Hematopoietic multipotent progenitor cell treated with erythropoietin and hydrocortisone succinate and interleukin-3 and kit ligand, for 17 days (in vitro differentiated cells): ENCODE measurements around the gene TADA2B.
A peak's percentile ranks its signal among the peaks of the same experiment; 100 is the strongest.
"Not testable (repeated sequence)": the region's sequence is repeated elsewhere in the genome, so short reads cannot be mapped to it uniquely, and the experiment has no call there.

Experiments
- DNase-seq: peaks from one replicate; pipeline ENCODE4 v3.0.0-alpha.2; 2015; ENCODE audit warnings: low spot score

Gene TADA2B

DNA sequence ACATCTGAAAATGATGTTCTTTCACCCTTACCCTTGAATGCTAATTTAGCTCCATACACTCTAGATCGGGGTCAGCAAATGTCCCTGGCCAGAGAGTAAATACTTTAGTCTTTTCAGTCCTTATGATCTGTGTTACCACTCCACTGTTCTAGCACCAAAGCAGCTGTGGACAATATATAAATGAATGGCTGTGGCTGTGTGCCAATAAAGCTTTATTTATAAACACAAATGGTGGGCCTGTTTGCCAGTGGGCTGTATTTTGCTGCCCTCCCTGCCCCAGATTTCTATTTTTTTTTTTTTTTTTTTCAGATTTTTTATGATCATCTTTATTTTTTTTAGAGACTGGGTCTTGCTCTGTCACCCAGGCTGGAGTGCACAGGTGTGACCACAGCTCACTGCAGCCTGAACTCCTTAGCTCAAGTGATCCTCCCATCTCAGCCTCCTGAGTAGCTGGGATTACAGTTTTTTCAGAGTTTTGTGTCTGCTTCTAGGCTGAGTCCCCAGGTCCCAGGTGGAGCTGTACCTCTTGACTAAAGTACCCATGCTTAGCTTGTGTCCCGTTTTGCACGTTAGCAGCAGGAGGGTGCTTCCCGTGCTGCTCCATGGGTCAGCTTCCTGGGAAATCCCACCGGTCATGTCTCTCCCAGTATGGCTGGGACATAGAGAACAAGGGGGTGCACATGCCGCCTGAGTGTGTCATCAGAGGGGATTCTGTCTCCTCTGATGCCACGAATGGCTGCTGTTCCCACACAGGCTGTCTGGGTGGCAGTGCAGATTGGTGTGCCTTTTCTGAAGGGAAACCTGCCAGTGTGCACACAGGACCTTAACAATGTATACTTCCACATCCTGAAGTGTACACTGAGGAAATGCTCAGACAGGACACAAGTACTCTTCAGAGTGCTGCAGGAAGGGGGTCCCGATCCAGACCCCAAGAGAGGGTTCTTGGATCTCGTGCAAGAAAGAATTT, 40.7 kb downstream of the TADA2B start:
- no peak for DNase-seq

DNA sequence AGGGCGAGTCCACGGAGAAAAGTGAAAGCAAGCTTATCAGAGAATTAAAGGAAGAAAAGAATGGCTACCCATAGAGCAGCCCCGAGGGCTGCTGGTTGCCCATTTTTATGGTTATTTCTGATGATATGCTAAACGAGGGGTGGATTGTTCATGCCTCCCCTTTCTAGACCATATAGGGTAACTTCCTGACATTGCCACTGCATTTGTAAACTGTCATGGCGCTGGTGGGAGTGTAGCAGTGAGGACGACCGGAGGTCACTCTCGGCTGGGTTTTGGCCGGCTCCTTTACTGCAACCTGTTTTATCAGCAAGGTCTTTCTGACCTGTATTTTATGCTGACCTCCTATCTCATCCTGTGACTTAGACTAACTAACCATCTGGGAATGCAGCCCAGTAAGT, 41.4 kb downstream of the TADA2B start:
- DNase-seq: not testable (repeated sequence)

DNA sequence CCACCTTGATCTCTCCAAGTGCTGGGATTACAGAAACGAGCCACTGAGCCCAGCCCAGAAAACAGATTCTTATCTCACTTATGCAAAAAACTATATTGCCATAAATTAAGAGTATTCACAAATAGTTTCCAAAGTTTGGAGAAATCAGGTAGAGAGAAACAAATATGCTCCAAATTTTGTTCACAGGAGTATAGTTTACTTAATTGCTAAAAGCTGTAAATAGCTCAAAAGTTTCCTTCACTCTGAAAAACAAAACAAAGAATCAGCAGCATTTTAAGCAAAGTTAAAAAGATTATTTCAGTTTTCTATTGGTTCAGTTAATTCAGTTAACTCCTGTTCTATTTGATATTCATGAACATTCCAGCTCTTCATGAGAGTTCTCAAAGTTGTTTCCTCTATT, 43.2 kb downstream of the TADA2B start:
- no peak for DNase-seq

DNA sequence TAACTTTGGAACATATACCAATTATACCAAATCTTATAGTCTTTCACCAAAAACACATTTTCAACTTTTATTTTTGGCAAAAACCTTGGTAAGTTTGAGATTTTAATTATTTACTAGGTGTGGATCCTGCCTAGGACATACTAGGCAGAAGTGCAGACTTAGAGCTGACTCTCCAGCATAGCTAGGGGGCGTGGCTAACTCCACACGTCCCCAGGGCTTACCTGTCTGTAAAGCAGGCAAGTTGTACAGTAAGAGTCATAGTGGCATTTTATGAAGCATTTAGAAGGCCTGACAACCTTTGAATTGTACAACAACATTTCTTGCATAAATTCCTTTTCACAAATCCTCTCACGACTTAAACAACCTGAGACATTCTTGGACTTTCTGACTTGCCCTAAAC, 43.9 kb downstream of the TADA2B start:
- no peak for DNase-seq

DNA sequence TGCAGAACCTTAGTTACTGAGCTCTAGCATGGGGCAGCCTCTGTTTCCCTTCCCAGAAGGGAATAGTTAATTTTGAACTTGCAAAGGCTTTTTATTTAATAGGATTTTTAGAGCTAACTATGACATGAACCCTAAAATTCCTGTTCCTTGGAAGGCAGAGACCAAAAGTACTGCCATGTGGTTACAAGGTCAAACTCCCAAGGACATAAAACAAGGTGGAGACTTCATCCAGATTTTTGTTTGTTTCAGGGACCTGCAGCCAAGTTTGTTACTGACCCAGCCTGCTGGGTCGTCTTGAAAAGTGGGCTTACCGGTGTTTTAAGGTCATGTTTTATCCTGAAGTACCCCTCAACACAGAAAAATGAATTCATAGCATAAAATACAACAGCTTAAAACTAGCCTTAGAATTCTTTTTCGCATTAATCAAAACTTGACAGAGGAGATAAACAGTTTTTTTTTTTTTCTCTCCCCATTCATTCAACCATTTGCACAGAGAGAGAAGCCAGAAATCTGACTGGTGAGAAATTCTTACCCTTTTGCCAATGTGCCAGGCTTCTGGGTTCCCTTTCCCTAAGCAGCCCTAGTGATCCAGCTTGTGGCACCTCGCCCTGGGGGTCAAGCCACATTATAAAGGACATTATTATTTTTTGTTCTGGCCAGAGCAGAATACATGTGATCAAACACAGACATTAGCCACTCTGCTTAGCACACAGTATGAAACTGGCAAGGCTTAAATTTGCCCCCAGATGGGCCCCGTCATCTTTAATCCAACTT, 46.2 kb downstream of the TADA2B start:
- DNase-seq: no peak

DNA sequence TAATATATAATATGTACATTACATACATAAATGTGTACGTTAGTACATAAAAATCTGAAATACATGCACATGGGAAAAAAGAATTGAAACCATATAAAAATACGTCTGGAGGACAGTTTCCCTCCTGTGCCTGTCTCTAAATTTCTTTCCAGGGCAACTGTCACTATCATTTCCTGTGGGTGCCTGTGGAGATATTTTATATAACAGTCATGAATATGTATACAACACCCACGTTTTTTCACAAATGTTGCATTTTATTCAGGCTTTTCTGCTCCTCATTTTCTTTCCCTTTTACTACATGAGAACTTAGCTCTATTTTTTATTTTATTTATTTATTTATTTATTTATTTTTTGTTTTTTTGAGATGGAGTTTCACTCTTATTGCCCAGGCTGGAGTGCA, 48.9 kb downstream of the TADA2B start:
- no peak for DNase-seq

DNA sequence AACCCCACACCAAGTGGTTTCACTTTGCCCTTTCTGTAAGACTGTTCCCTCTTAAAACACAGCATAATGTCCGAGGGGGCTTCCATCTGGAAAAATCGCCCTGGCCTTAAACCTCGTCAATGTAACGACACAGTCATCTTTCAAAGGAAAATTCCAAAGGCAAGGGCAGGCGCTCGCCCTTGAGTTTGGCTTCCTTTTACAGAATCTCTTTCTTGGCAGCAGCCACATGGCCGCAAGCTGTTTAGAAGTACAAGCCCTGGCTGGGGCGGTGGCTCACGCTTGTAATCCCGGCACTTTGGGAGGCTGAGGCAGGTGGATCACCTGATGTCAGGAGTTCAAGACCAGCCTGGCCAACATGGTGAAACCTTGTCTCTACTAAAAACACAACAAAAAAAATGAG, 51.7 kb downstream of the TADA2B start:
- DNase-seq: no peak

DNA sequence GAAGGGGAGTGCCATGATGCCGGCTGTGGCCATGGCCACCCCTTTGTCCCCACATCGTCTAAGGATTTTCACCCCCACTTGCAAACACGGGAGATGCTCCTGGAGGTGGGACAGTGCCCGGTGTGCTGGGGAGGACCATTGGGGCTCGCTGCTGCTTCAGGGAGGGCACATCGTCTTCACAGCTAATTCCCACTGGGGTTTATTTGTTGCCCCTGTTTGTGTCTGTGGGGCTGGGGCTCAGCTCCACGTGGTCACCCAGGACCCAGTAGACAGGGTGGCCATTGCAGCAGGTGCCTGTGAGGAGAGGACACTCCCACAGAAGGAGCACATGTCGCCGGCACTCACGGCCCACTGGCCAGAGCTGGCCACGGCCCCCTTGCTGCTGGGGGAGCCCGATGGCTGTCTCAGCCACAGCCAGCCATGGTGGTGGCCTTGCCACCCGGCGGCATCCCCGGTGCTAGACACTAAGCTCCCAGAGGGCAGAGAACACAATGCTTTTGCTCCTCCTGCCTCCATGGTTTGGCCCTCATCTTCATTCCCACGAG, 52.5 kb downstream of the TADA2B start:
- no peak for DNase-seq

DNA sequence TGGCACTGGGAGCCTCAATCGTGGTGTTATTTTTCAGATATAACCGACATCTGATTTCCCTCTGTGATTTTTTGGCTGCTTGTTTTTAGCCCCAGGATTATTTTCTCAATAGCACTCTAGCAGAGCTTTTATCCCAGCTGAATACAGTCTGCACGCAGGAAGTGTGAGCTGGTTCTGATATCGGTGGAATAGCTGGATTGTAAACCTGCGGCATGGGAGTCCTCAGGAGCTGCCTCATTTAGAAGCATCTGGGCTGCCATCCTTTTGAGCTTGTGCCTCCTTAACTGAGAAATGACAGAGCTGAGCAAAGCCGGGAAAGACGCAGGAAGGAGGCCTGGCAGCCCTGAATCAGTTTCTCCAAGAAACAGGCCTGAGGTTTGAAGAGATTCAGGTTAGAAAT, 53.1 kb downstream of the TADA2B start:
- DNase-seq: no peak

DNA sequence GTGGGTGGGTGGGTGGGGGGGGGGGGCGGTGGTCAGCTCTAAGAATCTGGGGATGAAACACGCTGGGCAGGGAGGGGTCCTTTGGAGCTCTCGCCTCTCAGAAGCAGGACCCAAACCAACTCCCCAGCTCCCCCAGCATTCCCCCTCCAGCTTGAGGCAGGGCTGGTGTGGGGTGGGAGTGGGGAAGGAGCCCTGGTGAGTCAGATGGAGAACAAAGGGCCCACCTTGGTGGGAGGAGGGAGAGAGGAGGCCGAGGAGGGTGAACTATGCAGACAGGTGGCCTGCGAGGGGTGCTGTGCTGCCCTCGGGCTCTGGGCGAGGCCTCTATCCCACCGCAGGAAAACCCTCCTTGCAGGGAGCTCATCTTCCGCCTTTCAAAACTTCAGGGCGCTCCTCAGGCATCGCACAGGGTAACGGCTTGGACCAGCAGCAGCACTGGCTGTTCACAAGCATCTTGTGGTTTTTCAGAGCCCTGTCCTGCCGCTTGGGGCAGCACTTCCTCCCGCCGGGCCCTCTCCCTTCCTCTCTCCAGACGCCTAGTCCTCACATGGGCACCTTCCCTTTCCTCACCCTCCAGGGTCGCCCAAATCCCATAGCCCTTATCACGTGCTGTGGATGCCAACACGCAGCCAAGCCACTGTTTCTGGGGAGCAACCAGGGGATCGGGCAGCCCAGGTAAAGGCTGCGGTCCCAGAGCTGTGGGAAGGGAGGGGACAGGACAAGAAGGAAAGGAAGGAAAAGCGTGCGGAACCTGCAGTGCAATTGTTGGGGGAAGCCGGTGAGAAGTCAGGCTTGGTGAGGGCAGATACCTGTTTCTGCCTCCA, 58.7 kb downstream of the TADA2B start:
- DNase-seq: no peak

DNA sequence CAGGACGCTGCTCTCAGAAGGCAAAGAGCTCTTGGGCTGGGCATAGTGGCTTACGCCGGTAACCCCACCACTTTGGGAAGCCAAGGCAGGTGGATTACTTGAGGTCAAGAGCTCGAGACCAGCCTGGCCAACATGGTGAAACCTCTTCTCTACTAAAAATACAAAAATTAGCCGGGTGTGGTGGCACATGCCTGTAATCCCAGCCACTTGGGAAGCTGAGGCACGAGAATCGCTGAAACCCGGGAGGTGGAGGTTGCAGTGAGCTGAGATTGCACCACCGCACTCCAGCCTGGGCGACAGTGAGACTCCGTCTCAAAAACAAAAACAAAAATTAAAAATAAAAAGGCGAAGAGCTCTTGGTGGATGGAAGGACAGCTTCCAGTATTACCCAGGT, 59.3 kb downstream of the TADA2B start:
- not testable (repeated sequence) for DNase-seq

DNA sequence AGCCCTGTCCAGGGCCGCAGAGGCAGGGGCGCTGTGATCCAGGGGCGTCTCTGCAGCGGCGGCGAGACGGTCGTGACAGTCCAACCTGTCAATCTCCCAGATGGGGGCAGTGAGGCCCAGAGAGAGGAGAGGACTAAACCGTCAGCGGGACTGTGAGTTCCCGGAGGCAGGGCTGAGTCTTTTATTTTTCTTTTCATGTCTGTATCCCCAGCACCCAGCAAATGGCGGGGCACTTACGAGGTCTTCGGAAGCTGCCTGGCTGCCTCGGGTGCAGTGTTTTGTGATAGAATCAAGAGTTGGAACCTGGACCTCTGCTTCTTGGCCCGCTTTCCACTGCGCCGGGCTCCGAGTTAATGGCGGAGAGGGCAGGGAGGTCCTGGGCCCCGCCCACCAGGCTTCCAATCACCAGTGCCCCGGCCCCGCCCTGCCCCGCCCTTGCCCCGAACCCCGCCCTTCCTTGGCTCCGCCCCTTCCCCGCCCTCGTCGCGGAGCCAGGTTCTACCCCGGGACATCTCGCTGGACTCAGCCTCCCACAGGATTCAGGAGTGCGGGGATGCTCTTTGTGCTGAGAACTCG, 59.9 kb downstream of the TADA2B start:
- DNase-seq: peak; percentile 73

DNA sequence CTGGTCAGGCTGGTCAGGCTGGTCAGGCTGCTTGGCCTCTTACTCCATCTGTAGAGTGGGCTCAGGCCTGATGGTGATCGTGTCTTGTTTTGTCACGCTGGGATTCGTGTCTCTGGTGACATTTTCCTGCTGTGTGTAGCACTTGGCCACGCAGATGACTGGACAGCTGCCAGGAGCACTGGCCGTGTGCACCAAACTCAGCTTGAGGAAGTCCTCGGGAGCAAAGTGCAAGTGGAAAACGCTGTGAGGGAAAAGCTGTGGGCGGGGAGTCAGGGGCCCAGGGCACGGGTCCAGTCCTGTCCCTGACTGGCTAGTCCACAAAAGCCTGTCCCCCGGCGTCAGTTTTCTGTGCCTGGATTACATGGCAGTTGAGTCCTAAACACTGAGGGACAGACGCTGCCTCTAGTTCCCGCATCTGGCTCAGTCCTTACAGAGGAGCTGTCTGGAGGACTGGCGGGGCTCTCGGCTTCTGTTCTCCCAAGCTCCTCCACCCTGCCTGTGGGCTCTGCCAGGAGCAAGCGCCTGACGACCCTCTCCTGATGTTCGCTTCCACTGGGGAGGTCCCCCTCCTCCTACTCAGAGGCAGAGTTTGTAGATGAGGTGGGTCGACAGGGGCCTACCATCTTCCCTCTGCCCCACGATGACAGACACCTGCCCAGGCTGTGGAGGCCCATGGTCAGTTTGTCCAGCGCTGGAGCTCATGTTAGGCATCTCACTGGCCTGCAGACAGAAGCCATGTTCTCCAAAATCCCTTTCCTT, 60.6 kb downstream of the TADA2B start:
- DNase-seq: no peak

DNA sequence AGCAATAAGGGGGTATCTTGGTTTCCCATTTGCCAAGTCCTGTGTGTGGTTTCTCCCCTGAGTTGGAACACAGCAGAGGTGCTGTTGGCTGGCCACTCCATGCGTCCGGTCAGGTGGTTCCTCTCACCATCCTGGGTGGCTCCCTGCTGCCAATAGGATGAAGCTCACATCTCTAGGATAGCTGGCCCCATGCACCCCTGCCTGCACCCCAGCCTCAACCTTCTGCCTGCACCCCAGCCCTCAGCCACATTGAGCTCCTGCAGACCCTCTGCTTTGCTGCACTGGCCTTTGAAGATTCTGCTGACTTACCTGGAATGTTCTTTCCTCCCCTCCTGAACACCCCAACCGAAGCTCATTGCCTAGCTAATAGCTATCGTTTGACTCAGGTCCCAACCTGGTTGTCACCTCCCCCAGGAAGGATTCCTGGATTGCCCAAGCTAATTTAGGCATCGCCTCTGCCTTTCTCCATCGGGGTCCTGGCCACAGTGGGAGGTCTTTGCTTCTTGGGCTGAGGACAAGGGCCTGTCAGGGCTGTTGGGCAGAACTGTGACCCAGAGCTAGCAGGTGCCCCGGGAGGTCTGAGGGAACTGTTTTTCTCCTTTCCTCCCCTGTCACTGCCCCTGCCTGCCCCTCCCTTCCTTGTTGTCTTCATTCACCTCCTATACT, 61.3 kb downstream of the TADA2B start:
- DNase-seq: no peak

DNA sequence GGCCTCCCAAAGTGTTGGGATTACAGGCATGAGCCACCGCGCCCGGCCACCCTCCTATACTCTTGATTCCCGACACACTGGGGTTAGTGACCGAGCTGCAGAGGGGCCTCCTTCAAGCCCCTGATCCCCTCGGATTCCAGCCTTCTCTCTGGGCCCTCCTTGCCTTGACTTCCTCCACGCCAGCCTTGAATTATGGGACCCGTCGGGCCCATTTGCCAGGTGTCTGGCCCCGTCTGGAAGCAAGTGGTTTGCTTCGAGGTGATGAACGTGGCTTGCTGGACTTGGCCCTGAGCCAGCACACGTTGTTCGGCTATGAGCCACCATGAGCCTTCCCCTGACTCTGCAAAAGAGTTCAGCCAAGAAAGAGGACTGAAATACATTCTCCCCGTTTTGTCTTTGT, 62.1 kb downstream of the TADA2B start:
- DNase-seq: no peak

DNA sequence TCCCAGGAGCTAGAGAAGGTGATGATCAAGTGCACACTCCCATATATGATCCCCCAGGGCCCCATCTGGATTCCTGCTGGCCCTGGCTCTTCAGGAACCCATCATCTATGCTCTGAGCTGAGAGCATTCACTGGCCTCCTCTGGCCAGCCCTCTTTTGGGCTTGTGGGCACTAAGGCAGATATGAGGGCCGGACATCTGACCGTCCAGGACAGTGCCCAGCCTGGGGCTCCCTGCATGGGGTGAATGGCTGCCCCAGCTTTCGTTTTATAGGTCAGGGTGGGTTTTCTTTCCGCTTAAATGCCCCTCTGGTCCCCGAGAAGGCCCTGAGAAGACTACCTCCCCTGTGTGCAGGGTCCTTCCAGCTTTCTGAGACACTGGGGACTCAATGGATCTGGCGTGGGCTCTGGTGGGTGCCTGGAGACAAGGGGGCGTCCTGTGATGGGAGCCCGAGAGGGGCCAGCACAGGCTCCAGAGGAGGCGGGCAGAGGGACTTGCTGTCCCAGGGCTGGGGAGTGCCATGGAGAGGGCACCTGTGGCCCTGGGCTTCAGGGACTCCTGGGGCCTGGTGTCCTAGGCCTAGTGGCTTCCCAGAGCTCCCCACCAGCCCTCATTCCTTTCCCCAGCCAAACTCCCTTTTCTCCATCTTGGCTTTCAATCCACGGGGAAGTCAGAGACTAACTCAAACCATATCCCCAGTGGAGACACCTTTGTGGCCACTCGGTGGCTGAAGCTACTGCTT, 64.2 kb downstream of the TADA2B start:
- DNase-seq: no peak
